COR-L47 (cell line): ENCODE measurements around the gene FBLN2.

ENCODE experiments used
- DNase-seq: peaks from one replicate; lab custom pipeline; 2025; lab: John Stamatoyannopoulos, UW

FBLN2 gene

GRCh38 chr3:13648060-13649001, 99.4 kb downstream of the FBLN2 start:
- peak; percentile 40 for DNase-seq

- peak; percentile 46 for DNase-seq
Measured at GRCh38 chr3:13650210-13651056, 101.5 kb downstream of the FBLN2 start.

- no peak for DNase-seq
Measured at GRCh38 chr3:13651057-13651400, 102.1 kb downstream of the FBLN2 start.

GRCh38 chr3:13651775-13652428, 103.0 kb downstream of the FBLN2 start:
- no peak for DNase-seq

- no peak for DNase-seq
Measured at GRCh38 chr3:13652728-13653127, 103.8 kb downstream of the FBLN2 start.

- no peak for DNase-seq
Measured at GRCh38 chr3:13653631-13654279, 104.8 kb downstream of the FBLN2 start.

GRCh38 chr3:13654330-13655060, 105.6 kb downstream of the FBLN2 start:
- no peak for DNase-seq

GRCh38 chr3:13655061-13655913, 106.4 kb downstream of the FBLN2 start:
- DNase-seq = no peak

- DNase-seq = no peak
Measured at GRCh38 chr3:13656584-13657301, 107.8 kb downstream of the FBLN2 start.

- peak; percentile 27 for DNase-seq
Measured at GRCh38 chr3:13657660-13658435, 108.9 kb downstream of the FBLN2 start.

- no peak for DNase-seq
Measured at GRCh38 chr3:13658681-13659080, 109.8 kb downstream of the FBLN2 start.

- no peak for DNase-seq
Measured at GRCh38 chr3:13659221-13659969, 110.5 kb downstream of the FBLN2 start.

GRCh38 chr3:13660042-13660874, 111.3 kb downstream of the FBLN2 start:
- no peak for DNase-seq

- no peak for DNase-seq
Measured at GRCh38 chr3:13661121-13661520, 112.2 kb downstream of the FBLN2 start.

GRCh38 chr3:13662238-13662847, 113.4 kb downstream of the FBLN2 start:
- DNase-seq = no peak

GRCh38 chr3:13663781-13664535, 115.0 kb downstream of the FBLN2 start:
- no peak for DNase-seq
